Pulmonary artery endothelial cell (primary cell): ENCODE measurements around the gene HNF1B. TPM values are rescaled to one million over a fixed set of nuclear protein-coding genes. Genes with fewer than 3 reads are reported as not detected.
"Not testable (repeated sequence)": the region's sequence is repeated elsewhere in the genome, so short reads cannot be mapped to it uniquely, and the experiment has no call there.

Experiments used
- DNase-seq: peaks from one replicate; pipeline ENCODE4 v3.0.0-alpha.2; 2011; ENCODE audit warnings: low read depth, low spot score
- total RNA-seq: library from RNA; depleted of rRNA; stranded (reverse); fragments of >200 nt; gene quantifications from 2 replicates; pipeline ENCODE4 v1.2.3, GENCODE V29; 2014

HNF1B gene
- total RNA-seq, 1 donor from 2014 or later = not detected

DNA sequence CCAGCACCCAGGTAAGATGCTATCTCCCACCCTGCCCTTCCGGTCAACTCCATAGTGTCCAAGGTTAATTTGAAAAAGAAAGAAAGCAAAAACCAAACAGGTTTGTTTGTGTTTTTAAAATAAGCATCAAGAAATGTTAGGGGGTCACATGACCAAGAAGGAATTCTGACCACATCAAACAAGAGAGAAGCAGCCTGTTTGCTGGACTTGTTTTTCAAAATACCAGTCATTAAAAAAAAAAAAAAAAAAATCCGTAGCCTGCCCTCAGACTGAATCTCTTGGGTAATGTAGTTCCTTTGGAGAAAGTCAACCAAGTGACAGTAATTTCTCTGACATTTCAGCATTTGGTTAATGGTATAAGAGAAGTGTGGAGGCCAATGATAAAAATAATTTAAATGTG lies 38.4 kb downstream of the HNF1B start:
- no peak for DNase-seq

DNA sequence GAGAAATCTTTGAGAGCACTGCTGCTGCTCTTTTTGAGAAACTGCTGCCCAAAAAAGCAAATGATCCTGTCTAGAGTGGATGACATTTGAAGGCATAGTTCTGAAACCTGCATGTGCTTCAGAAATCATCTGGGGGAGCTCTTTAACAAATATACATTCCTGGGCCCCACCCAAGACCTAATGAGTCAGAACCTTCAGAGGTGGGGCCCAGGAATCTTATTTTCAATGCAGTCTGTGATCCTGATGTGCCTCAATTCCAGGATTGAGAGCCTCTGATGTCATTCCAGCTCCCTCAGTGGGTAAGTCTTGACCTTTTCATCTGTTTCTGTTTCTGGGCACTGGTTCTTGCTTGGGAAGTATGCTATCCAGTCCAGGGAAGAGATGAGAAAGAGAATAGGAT lies 42.3 kb downstream of the HNF1B start:
- DNase-seq = no peak

- DNase-seq = no peak
These were observed 43.4 kb downstream of the HNF1B start for GRCh38 chr17:37701496-37701898.

GRCh38 chr17:37700881-37701280 lies 44.0 kb downstream of the HNF1B start:
- no peak for DNase-seq

- no peak for DNase-seq
These were observed 45.4 kb downstream of the HNF1B start for GRCh38 chr17:37699285-37699973.

- no peak for DNase-seq
These were observed 46.0 kb downstream of the HNF1B start for GRCh38 chr17:37698911-37699255.

- DNase-seq = no peak
These were observed 46.5 kb downstream of the HNF1B start for GRCh38 chr17:37698132-37698910.

DNA sequence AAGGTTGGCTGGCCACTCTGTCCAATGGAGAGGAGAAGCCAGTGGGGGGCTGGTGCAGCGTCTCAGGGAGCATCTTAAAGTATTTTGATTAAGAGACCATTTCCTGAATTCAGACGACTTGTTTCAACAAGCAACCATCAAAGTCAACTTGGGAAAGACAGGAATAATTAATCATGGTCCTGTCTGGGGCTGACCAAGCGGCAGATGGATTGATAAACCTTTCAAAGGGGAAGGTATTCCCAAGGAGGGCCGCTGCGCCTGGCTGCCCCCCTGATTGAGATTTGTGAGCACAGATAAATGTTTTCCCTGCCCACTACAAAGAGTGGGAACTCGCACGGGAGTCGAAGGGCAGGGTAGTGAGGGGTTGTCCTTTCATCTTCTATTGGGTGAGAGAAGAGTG lies 47.5 kb downstream of the HNF1B start:
- no peak for DNase-seq

GRCh38 chr17:37696366-37696765 lies 48.5 kb downstream of the HNF1B start:
- no peak for DNase-seq

GRCh38 chr17:37695726-37696125 lies 49.1 kb downstream of the HNF1B start:
- no peak for DNase-seq

- no peak for DNase-seq
These were observed 50.1 kb downstream of the HNF1B start for GRCh38 chr17:37694734-37695133.

- no peak for DNase-seq
These were observed 51.5 kb downstream of the HNF1B start for GRCh38 chr17:37693328-37693727.

DNA sequence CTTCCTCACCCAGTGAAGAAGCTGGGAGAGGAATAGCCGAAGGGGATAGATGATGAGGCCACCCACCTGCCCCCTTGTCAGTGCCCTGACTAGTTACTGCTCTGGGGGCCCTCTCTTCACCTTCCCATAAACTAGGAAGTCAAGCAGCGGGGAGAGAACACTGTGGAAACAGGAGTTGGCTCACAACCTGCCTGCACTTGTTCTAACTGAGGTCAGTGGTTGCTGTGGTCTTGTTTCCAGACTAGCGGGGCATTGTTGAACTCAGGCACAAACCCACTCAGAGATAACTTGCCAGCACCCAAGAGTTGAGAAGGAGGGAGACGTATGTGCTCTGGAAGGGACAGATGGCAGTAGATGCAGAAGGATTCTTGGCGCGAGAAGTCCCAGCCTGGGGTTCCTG lies 53.1 kb downstream of the HNF1B start:
- no peak for DNase-seq

DNA sequence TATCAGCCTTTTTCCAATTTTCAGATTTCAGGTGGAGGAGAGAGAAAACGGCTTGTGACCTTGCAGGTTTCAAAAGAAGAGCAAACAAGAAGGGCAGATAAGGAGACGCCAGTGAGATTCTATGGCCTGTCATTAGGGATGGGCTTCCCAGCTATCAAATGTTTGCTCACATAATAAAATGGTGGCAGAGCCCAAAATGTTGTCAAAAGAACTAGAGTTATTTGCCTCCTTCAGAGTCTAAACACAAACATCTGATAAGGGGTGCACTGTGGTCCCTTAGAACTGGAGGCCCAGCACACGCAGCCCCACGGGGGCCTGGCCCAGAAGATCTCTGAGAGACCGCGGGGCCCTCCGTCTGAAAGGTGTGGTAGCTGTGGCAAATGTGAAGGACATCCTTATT lies 55.5 kb downstream of the HNF1B start:
- no peak for DNase-seq

GRCh38 chr17:37683454-37683984 lies 61.3 kb downstream of the HNF1B start:
- no peak for DNase-seq

DNA sequence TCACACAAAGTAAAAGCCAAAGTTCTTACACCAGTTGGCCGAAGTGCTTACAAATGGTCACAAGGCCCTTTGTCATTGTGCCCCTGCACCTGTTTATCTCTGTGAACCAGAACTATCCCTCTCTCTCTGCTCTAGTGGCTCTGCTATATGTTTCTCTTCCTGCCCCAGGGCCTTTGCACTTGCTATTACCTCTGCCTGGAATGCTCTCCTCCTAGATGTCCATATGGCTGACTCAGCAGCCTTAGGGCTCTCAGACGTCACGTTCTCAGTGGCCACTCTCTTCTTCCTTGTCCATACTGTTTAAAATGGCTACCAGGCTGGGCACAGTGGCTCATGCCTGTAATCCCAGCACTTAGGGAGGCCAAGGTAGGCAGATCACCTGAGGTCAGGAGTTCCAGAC lies 62.9 kb downstream of the HNF1B start:
- no peak for DNase-seq

GRCh38 chr17:37679995-37680394 lies 64.9 kb downstream of the HNF1B start:
- not testable (repeated sequence) for DNase-seq

GRCh38 chr17:37678036-37678435 lies 66.8 kb downstream of the HNF1B start:
- DNase-seq = no peak

DNA sequence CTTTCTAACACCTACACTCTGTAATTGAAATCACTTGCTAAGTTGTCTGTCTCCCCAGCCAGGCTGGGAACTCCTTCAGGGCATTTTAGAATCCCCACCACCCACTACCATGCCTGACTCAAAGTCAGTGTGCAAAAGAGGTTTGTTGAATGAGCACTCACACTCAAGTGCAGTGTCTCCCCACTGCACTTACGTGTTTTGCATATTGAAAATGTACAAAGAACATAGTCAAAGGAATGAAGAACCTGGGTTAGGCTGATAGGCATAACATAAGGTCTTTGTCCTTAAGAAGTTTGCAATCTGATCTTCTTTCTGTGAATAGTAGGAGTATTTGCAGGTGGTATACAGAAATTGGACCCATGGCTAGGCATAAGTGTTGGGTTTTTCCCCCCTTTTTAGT lies 67.8 kb downstream of the HNF1B start:
- DNase-seq = no peak

DNA sequence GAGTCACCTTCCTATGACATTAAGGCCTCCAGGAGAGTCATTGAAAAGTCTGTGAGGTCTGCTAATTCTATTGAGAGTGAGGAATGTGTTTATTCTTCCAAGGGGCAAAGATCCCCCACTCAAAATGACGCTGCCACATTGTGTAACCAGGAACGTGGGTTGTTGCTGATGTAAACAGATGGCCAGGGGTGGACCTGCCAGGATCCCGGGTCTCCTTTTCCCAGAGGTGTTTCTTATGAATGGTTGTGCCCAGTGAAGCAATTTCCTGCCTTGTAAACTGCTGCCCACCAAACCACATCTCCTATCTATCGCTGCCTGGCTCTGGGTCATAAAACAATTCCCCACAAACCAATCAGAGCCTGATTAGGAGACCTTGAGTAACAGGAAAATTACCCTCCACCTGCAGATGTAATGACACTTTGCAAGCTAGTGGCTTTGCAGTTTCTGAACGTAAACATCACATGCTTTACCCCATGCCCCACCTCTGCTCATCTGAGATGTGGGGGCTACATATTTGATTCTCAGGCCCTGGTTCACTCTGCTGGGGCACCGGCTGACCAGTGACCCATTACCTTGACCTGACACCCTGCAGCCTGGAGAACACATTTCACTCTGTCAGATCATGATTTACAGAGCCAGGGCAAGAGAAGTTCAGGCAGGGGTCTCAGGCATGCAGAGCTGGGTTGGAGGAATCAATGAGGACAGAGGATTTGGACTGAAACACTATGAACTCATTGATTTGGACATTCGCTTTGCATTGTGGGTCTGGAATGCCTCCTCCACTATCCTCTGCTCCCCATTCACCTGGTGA lies 68.5 kb downstream of the HNF1B start:
- no peak for DNase-seq

DNA sequence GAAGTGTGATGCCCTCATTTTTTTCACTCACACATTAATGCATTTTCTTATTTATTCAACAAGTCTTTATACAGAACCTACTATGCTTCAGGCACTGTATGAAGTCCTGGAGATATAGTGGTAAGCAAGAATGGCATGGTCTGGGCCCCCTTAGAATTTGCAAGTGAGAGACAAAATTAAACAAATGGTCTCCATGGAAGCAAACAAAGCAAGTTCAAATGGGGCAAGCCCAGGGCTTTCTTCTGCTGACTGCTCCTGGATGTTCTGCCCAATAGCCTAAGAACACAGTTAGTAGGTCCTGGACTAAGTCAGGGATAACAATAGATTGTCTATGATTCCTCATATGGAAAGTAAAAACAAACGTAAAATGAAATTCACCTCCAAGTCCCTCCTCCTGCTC lies 70.3 kb downstream of the HNF1B start:
- no peak for DNase-seq

GRCh38 chr17:37673386-37673785 lies 71.5 kb downstream of the HNF1B start:
- DNase-seq = no peak
